Stimulated activated CD8-positive, alpha-beta memory T cell treated with anti-CD3 and anti-CD28 coated beads, Interleukin-4, amount 100 ng/mL, for 24 hours (primary cell): ENCODE data around the gene MXD4.

ENCODE experiments used
- DNase-seq: peaks from one replicate; pipeline ENCODE4 v3.0.0-alpha.2; 2020; ENCODE audit warnings: low read depth

MXD4 gene

GRCh38 chr4:2261853-2262144 lies at the start of gene MXD4:
MXD4 (minus strand) TSS chr4:2262109; CDS start chr4:2261980, 129 bp downstream.
- no peak for DNase-seq

- DNase-seq, result no peak
Observed at GRCh38 chr4:2306773-2307410, 45.0 kb upstream of the MXD4 start.

- no peak for DNase-seq
Observed at GRCh38 chr4:2305766-2306501, 44.0 kb upstream of the MXD4 start.

- no peak for DNase-seq
Observed at GRCh38 chr4:2304877-2305561, 43.1 kb upstream of the MXD4 start.

- DNase-seq, result no peak
Observed at GRCh38 chr4:2304321-2304876, 42.5 kb upstream of the MXD4 start.

- DNase-seq, result no peak
Observed at GRCh38 chr4:2303686-2304320, 41.9 kb upstream of the MXD4 start.

GRCh38 chr4:2303121-2303685 lies 41.3 kb upstream of the MXD4 start:
- DNase-seq, result no peak

GRCh38 chr4:2302387-2303119 lies 40.6 kb upstream of the MXD4 start:
- no peak for DNase-seq

- DNase-seq, result no peak
Observed at GRCh38 chr4:2301806-2302205, 39.9 kb upstream of the MXD4 start.

GRCh38 chr4:2301225-2301642 lies 39.3 kb upstream of the MXD4 start:
- DNase-seq, result no peak

- no peak for DNase-seq
Observed at GRCh38 chr4:2300431-2301224, 38.7 kb upstream of the MXD4 start.

GRCh38 chr4:2299794-2300193 lies 37.9 kb upstream of the MXD4 start:
- no peak for DNase-seq

GRCh38 chr4:2298532-2298991 lies 36.7 kb upstream of the MXD4 start:
- no peak for DNase-seq

GRCh38 chr4:2297606-2298531 lies 36.0 kb upstream of the MXD4 start:
- no peak for DNase-seq

GRCh38 chr4:2296631-2297601 lies 35.0 kb upstream of the MXD4 start:
- no peak for DNase-seq

GRCh38 chr4:2295900-2296442 lies 34.1 kb upstream of the MXD4 start:
- DNase-seq, result no peak

- no peak for DNase-seq
Observed at GRCh38 chr4:2295500-2295899, 33.6 kb upstream of the MXD4 start.

- no peak for DNase-seq
Observed at GRCh38 chr4:2292646-2293108, 30.8 kb upstream of the MXD4 start.
